Measurements from ENCODE around the gene DVL1. TPM values are rescaled to one million over a fixed set of nuclear protein-coding genes. Genes with fewer than 3 reads are reported as not detected.
A peak's percentile ranks its signal among the peaks of the same experiment; 100 is the strongest.

DVL1 gene
- total and polyA plus RNA-seq, 2 of the 13 experiments (the other 11 are each of a cell fraction or from before 2014, with no cell fraction given), result 30.8 to 60.4 TPM

DNA sequence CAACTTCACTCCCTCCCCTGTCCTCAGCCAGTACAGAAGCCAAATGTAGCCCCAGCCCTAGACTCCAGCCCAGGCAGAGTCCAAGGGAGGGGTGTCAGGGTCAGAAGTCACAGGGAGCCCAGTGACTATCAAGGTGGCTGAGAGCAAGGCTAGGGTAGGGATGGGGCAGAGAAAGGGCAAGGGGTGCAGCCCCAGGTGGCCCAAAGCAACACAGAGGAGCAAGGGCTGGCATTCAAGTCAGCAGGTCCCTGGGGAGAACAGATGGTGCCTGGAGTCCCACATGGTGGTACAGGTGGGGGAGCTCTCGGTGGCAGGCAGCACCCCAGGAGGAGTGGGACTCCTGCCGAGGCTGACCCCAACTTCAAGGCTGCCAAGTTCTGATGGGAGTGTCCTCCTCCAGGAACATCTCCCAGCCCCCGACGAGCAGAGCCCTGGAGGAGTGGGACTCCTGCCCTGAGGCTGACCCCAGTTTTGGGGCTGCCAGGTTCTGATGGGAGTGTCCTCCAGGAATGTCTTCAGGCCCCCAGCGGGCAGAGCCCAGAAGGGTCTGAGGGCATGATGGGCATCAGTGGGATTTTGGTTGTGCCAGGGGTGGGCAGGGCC, 3.7 kb upstream of the DVL1 start:
- Histone ChIP-seq H3K4me2 (ENCODE audit: low read depth, low read length) (no peak overlapping the region), H2AFZ (ENCODE audit: low read length) (no peak overlapping the region), H3K4me3 (replicated peaks in 1 of 3; ENCODE audit: insufficient read depth in 1 of 3, low read depth in 2 of 3, low read length in 3 of 3) (no peak overlapping the region), H3K27me3 (ENCODE audit: control insufficient read depth in 1 of 2, insufficient read depth in 2 of 2, low read length in 2 of 2) (no peaks in the 10 kb centered on the region), H4K20me1 (ENCODE audit: insufficient read depth, low read length) (no peaks in the 10 kb centered on the region), H3K9ac (ENCODE audit: insufficient read depth, low read depth, low read length) (no peak overlapping the region), H3K4me1 (ENCODE audit: insufficient read depth, low read length) (peaks cover 26% of the 10 kb centered on the region), H3K79me2 (ENCODE audit: insufficient read depth, low read length) (peaks cover 13% of the 10 kb centered on the region), H3K36me3 (replicated peaks in 1 of 2; ENCODE audit: control insufficient read depth in 1 of 2, insufficient read depth in 2 of 2, low read length in 2 of 2) (no peaks in the 10 kb centered on the region), H3K9me3 (ENCODE audit: low read length) (no peaks in the 10 kb centered on the region), H3K27ac (ENCODE audit: extremely low read length, insufficient read depth, low read length) (no peak overlapping the region)
- TF ChIP-seq GATAD2A (CRISPR knock-in tag; IDR thresholded peaks at IDR 0.05) (no peak), RBM22 (optimal IDR thresholded peaks at IDR 0.05; ENCODE audit: low read length) (peak; percentile 72), BORCS8-MEF2B (CRISPR knock-in tag; IDR thresholded peaks at IDR 0.05) (0 out of 2 replicates have a peak, but pooled peaks have one; percentile 15), NONO (IDR thresholded peaks at IDR 0.05) (no peak), NONO (CRISPR knock-in tag; conservative IDR thresholded peaks at IDR 0.05) (peak; percentile 0), ZNF274 (CRISPR knock-in tag; IDR thresholded peaks at IDR 0.05) (no peak), POLR2AphosphoS5 (IDR thresholded peaks at IDR 0.05; ENCODE audit: low read depth, low read length) (peak; percentile 39; the same call in 1 of the 2 replicates), POLR2G (IDR thresholded peaks at IDR 0.05; ENCODE audit: low read depth, low read length) (peak; percentile 21; the same call in 1 of the 2 replicates), ZNF713 (CRISPR knock-in tag; IDR thresholded peaks at IDR 0.05) (no peak), ZEB1 (IDR thresholded peaks at IDR 0.05; ENCODE audit: insufficient replicate concordance, low read depth) (no peak)
- TF ChIP-seq, protein P1, sequence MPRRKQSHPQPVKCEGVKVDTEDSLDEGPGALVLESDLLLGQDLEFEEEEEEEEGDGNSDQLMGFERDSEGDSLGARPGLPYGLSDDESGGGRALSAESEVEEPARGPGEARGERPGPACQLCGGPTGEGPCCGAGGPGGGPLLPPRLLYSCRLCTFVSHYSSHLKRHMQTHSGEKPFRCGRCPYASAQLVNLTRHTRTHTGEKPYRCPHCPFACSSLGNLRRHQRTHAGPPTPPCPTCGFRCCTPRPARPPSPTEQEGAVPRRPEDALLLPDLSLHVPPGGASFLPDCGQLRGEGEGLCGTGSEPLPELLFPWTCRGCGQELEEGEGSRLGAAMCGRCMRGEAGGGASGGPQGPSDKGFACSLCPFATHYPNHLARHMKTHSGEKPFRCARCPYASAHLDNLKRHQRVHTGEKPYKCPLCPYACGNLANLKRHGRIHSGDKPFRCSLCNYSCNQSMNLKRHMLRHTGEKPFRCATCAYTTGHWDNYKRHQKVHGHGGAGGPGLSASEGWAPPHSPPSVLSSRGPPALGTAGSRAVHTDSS (CRISPR knock-in tag; conservative IDR thresholded peaks at IDR 0.05), result no peak
- TF ChIP-seq, protein P2, sequence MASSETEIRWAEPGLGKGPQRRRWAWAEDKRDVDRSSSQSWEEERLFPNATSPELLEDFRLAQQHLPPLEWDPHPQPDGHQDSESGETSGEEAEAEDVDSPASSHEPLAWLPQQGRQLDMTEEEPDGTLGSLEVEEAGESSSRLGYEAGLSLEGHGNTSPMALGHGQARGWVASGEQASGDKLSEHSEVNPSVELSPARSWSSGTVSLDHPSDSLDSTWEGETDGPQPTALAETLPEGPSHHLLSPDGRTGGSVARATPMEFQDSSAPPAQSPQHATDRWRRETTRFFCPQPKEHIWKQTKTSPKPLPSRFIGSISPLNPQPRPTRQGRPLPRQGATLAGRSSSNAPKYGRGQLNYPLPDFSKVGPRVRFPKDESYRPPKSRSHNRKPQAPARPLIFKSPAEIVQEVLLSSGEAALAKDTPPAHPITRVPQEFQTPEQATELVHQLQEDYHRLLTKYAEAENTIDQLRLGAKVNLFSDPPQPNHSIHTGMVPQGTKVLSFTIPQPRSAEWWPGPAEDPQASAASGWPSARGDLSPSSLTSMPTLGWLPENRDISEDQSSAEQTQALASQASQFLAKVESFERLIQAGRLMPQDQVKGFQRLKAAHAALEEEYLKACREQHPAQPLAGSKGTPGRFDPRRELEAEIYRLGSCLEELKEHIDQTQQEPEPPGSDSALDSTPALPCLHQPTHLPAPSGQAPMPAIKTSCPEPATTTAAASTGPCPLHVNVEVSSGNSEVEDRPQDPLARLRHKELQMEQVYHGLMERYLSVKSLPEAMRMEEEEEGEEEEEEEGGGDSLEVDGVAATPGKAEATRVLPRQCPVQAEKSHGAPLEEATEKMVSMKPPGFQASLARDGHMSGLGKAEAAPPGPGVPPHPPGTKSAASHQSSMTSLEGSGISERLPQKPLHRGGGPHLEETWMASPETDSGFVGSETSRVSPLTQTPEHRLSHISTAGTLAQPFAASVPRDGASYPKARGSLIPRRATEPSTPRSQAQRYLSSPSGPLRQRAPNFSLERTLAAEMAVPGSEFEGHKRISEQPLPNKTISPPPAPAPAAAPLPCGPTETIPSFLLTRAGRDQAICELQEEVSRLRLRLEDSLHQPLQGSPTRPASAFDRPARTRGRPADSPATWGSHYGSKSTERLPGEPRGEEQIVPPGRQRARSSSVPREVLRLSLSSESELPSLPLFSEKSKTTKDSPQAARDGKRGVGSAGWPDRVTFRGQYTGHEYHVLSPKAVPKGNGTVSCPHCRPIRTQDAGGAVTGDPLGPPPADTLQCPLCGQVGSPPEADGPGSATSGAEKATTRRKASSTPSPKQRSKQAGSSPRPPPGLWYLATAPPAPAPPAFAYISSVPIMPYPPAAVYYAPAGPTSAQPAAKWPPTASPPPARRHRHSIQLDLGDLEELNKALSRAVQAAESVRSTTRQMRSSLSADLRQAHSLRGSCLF (CRISPR knock-in tag; IDR thresholded peaks at IDR 0.05; ENCODE audit: borderline replicate concordance), result no peak
- ChIA-PET POLR2A (interaction anchor here (1.4 to 1.8 kb wide), 3 partner anchors 19 to 80 kb away, joined by 4 to 7 read pairs (median 6); partner anchors contain the start of gene AURKAIP1), CTCF (ENCODE audit: low intra/inter-chr PET ratio, low total read pairs) (no interaction called here)
- no peak for ATAC-seq
- intact Hi-C loops (cut with micrococcal nuclease; ENCODE audit: unreplicated experiment), result no loop called here
- WGBS (ENCODE audit: low lambda C conversion rate), result no CpG with 5 or more reads among the region's 5 CpGs
- no peak for DNase-seq (ENCODE audit: low spot score)
- BruUV-seq (replicated peaks), result TSS peak; percentile 55
- FAIRE-seq, result no peak
- in situ Hi-C loops (cut with HindIII; ENCODE audit: extremely low pct_ligation_motif_present, low pct_unique_long_range_greater_than_20kb), result no loop called here

Measured in HepG2 (cell line).